ENCODE results near the gene KCNK4.
A peak's percentile ranks its signal among the peaks of the same experiment; 100 is the strongest.

Gene KCNK4

GRCh38 chr11:64286801-64287159 is 4.3 kb upstream of the KCNK4 start:
- no peak for DNase-seq (ENCODE audit: low read depth in 2 of 2)
- TF ChIP-seq CTCF (IDR thresholded peaks at IDR 0.05; ENCODE audit: low read depth, low read length) = no peak

GRCh38 chr11:64287676-64288352 is 3.3 kb upstream of the KCNK4 start:
- no peak for DNase-seq (ENCODE audit: low read depth in 2 of 2)
- no peak overlapping the region for H3K4me3 ChIP-seq (replicated peaks in 1 of 2; ENCODE audit: low read depth in 2 of 2, low read length in 2 of 2)
- TF ChIP-seq CTCF (IDR thresholded peaks at IDR 0.05; ENCODE audit: low read depth, low read length) = no peak

More at GRCh38 chr11:64286801-64287159, 4.3 kb upstream of the KCNK4 start:
- no peak overlapping the region for H3K4me3 ChIP-seq (replicated peaks in 1 of 2; ENCODE audit: low read depth in 2 of 2, low read length in 2 of 2)

GRCh38 chr11:64288353-64288750 is 2.8 kb upstream of the KCNK4 start:
- DNase-seq (ENCODE audit: low read depth in 2 of 2) = no peak
- no peak for TF ChIP-seq CTCF (IDR thresholded peaks at IDR 0.05; ENCODE audit: low read depth, low read length)
- H3K4me3 ChIP-seq (replicated peaks in 1 of 2; ENCODE audit: low read depth in 2 of 2, low read length in 2 of 2) = no peak overlapping the region

GRCh38 chr11:64289002-64289564 is 2.0 kb upstream of the KCNK4 start:
- no peak overlapping the region for H3K4me3 ChIP-seq (replicated peaks in 1 of 2; ENCODE audit: low read depth in 2 of 2, low read length in 2 of 2)
- no peak for DNase-seq (ENCODE audit: low read depth in 2 of 2)
- TF ChIP-seq CTCF (IDR thresholded peaks at IDR 0.05; ENCODE audit: low read depth, low read length) = no peak

GRCh38 chr11:64290352-64291261 is 495 bp upstream of the KCNK4 start:
- DNase-seq (ENCODE audit: low read depth in 2 of 2) = no peak
- no peak overlapping the region for H3K4me3 ChIP-seq (replicated peaks in 1 of 2; ENCODE audit: low read depth in 2 of 2, low read length in 2 of 2)
- no peak for TF ChIP-seq CTCF (IDR thresholded peaks at IDR 0.05; ENCODE audit: low read depth, low read length)

GRCh38 chr11:64291752-64292459 is 804 bp downstream of the KCNK4 start:
- DNase-seq (ENCODE audit: low read depth in 2 of 2) = no peak
- no peak for TF ChIP-seq CTCF (IDR thresholded peaks at IDR 0.05; ENCODE audit: low read depth, low read length)
- peak overlapping the region; percentile 11 to 14 for H3K4me3 ChIP-seq (replicated peaks in 1 of 2; ENCODE audit: low read depth in 2 of 2, low read length in 2 of 2)

All from cardiac fibroblast (primary cell).